Hepatocyte (in vitro differentiated cells): Measurements from ENCODE around the gene PIK3C2B.
"Not testable (repeated sequence)": the region's sequence is repeated elsewhere in the genome, so short reads cannot be mapped to it uniquely, and the experiment has no call there.

ENCODE experiments used
- CTCF ChIP-seq: fragments of 200-600 bp; sonication (generic); IDR thresholded peaks from 2 replicates; pipeline ENCODE4 v1.5.1; 2016; ENCODE audit warnings: antibody characterized with exemption, mild to moderate bottlenecking; ENCODE audit not compliant: poor library complexity
- EZH2 ChIP-seq: fragments of 200-600 bp; sonication (generic); IDR thresholded peaks from 2 replicates; pipeline ENCODE4 v1.6.1; 2016; ENCODE audit warnings: antibody characterized with exemption, mild to moderate bottlenecking, borderline replicate concordance
- EZH2phosphoT487 ChIP-seq: fragments of 200-600 bp; sonication (generic); IDR thresholded peaks from one replicate; pipeline ENCODE4 v1.6.1; 2018; ENCODE audit warnings: antibody characterized with exemption, mild to moderate bottlenecking, low read depth, moderate library complexity; ENCODE audit not compliant: unreplicated experiment, severe bottlenecking

GRCh38 chr1:204486513-204487255 lies 7.9 kb downstream of the PIK3C2B start:
- not testable (repeated sequence) for TF ChIP-seq CTCF, EZH2, EZH2phosphoT487
